ENCODE results near the gene RAP1A. TPM values are rescaled to one million over a fixed set of nuclear protein-coding genes. Genes with fewer than 3 reads are reported as not detected.

Gene RAP1A
- total RNA-seq, 1 experiment from 2014 or later = 26.7 TPM

DNA sequence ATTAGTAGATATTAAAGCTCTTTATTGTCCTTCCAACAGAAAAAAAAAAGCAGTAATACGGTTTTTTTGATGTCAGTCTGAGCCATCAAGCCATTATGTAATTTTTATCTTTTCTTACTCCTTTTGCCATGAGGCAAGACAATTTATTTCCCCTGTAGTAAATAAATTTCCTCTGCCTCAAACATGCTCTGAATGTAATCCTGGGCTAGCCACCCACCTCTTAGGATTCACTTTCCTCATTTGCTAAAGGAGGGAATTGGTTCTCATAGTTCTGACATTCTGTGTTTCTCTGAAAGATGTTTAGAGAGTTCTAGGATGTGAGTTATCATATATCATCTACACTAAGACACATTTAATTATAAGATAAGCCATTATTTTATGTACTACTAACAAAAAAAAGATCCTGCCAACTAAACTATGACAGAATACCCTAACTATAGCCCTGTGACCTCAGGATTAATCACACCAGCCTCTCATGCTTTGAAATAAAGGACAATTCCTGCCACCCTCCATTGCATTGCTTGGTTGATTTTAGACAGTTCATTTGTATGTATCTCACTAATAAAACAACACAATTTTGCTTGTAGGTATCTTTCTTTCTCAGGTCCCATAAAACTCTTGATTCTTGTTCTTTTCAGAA, 34.0 kb upstream of the RAP1A start:
- Mint-ChIP-seq H3K36me3 (ENCODE audit: insufficient read depth in 1 of 3, low read depth in 3 of 3) (no peaks in the 10 kb centered on the region), H3K4me1 (peaks cover 0 to 4% of the 10 kb centered on the region in 2 experiments; a peak in 1 of 4 replicates), H3K27me3 (ENCODE audit: low read depth) (no peaks in the 10 kb centered on the region), H3K9me3 (no peaks in the 10 kb centered on the region), H3K27ac (no peak overlapping the region), H3K4me3 (no peak overlapping the region)
- Histone ChIP-seq H2BK15ac (ENCODE audit: low read depth, low read length) (no peak overlapping the region), H3K23ac (ENCODE audit: insufficient read length, low read depth, low read length) (no peak overlapping the region), H3K14ac (ENCODE audit: insufficient read depth, low read length) (no peak overlapping the region), H3K4me1 (ENCODE audit: insufficient read depth, low read length) (no peaks in the 10 kb centered on the region; the same call in 1 of the 2 replicates), H2BK20ac (ENCODE audit: low read depth, low read length, poor library complexity, severe bottlenecking) (no peak overlapping the region), H3K9ac (ENCODE audit: extremely low read depth, insufficient read length, low read length) (no peak overlapping the region), H4K91ac (ENCODE audit: insufficient read length, low read depth, low read length) (no peak overlapping the region), H2BK5ac (ENCODE audit: insufficient read length, low read length) (no peak overlapping the region), H3K79me2 (ENCODE audit: insufficient read depth, low read length) (no peaks in the 10 kb centered on the region), H3K79me1 (ENCODE audit: insufficient read depth, low read depth, low read length, poor library complexity, severe bottlenecking) (no peaks in the 10 kb centered on the region), H3K27me3 (ENCODE audit: insufficient read depth, low read length) (no peaks in the 10 kb centered on the region), H3K9me3 (ENCODE audit: control insufficient read depth, low read depth, low read length) (no peaks in the 10 kb centered on the region), H2AFZ (ENCODE audit: low read length) (no peak overlapping the region), H4K8ac (replicated peaks; ENCODE audit: insufficient read length, low read depth, low read length) (no peak overlapping the region), H3K56ac (ENCODE audit: insufficient read length, low read depth, low read length) (no peak overlapping the region), H2BK120ac (ENCODE audit: low read depth, low read length, poor library complexity, severe bottlenecking) (no peak overlapping the region), H3K27ac (ENCODE audit: insufficient read length, low read depth, low read length) (no peak overlapping the region), H3K23me2 (ENCODE audit: insufficient read length, low read depth, low read length, poor library complexity, severe bottlenecking) (no peaks in the 10 kb centered on the region), H3K4ac (ENCODE audit: low read depth, low read length) (no peak overlapping the region), H3T11ph (ENCODE audit: low read length) (no peak overlapping the region), H3K18ac (ENCODE audit: insufficient read length, low read depth, low read length) (no peak overlapping the region), H2AK5ac (ENCODE audit: insufficient read length, low read length) (no peak overlapping the region), H4K5ac (ENCODE audit: insufficient read length, low read depth, low read length) (no peak overlapping the region), H4K20me1 (ENCODE audit: control insufficient read depth, insufficient read depth, insufficient read length) (no peaks in the 10 kb centered on the region), H3K4me2 (ENCODE audit: insufficient read depth, insufficient read length, low read length) (no peak overlapping the region), H2BK12ac (ENCODE audit: insufficient read length, low read depth, low read length) (no peak overlapping the region)
- WGBS (ENCODE audit: extremely low coverage, insufficient read length, low lambda C conversion rate) = no CpG with 5 or more reads among the region's 1 CpG
- TF ChIP-seq, protein P1, sequence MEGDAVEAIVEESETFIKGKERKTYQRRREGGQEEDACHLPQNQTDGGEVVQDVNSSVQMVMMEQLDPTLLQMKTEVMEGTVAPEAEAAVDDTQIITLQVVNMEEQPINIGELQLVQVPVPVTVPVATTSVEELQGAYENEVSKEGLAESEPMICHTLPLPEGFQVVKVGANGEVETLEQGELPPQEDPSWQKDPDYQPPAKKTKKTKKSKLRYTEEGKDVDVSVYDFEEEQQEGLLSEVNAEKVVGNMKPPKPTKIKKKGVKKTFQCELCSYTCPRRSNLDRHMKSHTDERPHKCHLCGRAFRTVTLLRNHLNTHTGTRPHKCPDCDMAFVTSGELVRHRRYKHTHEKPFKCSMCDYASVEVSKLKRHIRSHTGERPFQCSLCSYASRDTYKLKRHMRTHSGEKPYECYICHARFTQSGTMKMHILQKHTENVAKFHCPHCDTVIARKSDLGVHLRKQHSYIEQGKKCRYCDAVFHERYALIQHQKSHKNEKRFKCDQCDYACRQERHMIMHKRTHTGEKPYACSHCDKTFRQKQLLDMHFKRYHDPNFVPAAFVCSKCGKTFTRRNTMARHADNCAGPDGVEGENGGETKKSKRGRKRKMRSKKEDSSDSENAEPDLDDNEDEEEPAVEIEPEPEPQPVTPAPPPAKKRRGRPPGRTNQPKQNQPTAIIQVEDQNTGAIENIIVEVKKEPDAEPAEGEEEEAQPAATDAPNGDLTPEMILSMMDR (conservative IDR thresholded peaks at IDR 0.05) = no peak
- no peak for DNase-seq
